GM21423 (cell line): ENCODE measurements around the gene SH2D6.
"Not testable (repeated sequence)": the region's sequence is repeated elsewhere in the genome, so short reads cannot be mapped to it uniquely, and the experiment has no call there.

Source experiments
- ATAC-seq: cut with Tn5 transposase; IDR thresholded peaks from one replicate; pipeline ENCODE4 v1.9.1; 2021; ENCODE audit warnings: mild to moderate bottlenecking, moderate library complexity; ENCODE audit not compliant: unreplicated experiment

SH2D6 gene

GRCh38 chr2:85418132-85419008, at the start of gene SH2D6:
SH2D6 (plus strand) TSS chr2:85418714; CDS start chr2:85429466, 10,752 bp downstream.
- peak; percentile 81 for ATAC-seq

GRCh38 chr2:85368921-85369320, 49.6 kb upstream of the SH2D6 start:
- no peak for ATAC-seq

- ATAC-seq: no peak
Observed at GRCh38 chr2:85369500-85369899, 49.0 kb upstream of the SH2D6 start.

- ATAC-seq: no peak
Observed at GRCh38 chr2:85371045-85371444, 47.5 kb upstream of the SH2D6 start.

GRCh38 chr2:85376291-85377065, 42.0 kb upstream of the SH2D6 start:
- no peak for ATAC-seq

- ATAC-seq: no peak
Observed at GRCh38 chr2:85377083-85377482, 41.4 kb upstream of the SH2D6 start.

- ATAC-seq: no peak
Observed at GRCh38 chr2:85378257-85378656, 40.3 kb upstream of the SH2D6 start.

- ATAC-seq: no peak
Observed at GRCh38 chr2:85380048-85380447, 38.5 kb upstream of the SH2D6 start.

- not testable (repeated sequence) for ATAC-seq
Observed at GRCh38 chr2:85383151-85383550, 35.4 kb upstream of the SH2D6 start.

- no peak for ATAC-seq
Observed at GRCh38 chr2:85383850-85384249, 34.7 kb upstream of the SH2D6 start.

- ATAC-seq: no peak
Observed at GRCh38 chr2:85385746-85386145, 32.8 kb upstream of the SH2D6 start.

- no peak for ATAC-seq
Observed at GRCh38 chr2:85387754-85388153, 30.8 kb upstream of the SH2D6 start.

- no peak for ATAC-seq
Observed at GRCh38 chr2:85388878-85389538, 29.5 kb upstream of the SH2D6 start.

- no peak for ATAC-seq
Observed at GRCh38 chr2:85390941-85391669, 27.4 kb upstream of the SH2D6 start.

GRCh38 chr2:85393836-85394235, 24.7 kb upstream of the SH2D6 start:
- ATAC-seq: no peak

- no peak for ATAC-seq
Observed at GRCh38 chr2:85394261-85394681, 24.2 kb upstream of the SH2D6 start.

GRCh38 chr2:85394976-85395375, 23.5 kb upstream of the SH2D6 start:
- no peak for ATAC-seq

- ATAC-seq: no peak
Observed at GRCh38 chr2:85395912-85396475, 22.5 kb upstream of the SH2D6 start.

GRCh38 chr2:85396531-85397470, 21.7 kb upstream of the SH2D6 start:
- ATAC-seq: no peak
